CD4-positive, alpha-beta T cell treated with Interleukin-4 for 4 hours (primary cell): Measurements from ENCODE around the gene RPS8.
"Not testable (repeated sequence)": the region's sequence is repeated elsewhere in the genome, so short reads cannot be mapped to it uniquely, and the experiment has no call there.

Experiments used
- DNase-seq: peaks from one replicate; pipeline ENCODE4 v3.0.0-alpha.2; 2020

RPS8 gene

GRCh38 chr1:44820328-44821239 is 45.2 kb downstream of the RPS8 start:
- no peak for DNase-seq

- no peak for DNase-seq
Observed at GRCh38 chr1:44821240-44821715, 45.9 kb downstream of the RPS8 start.

DNA sequence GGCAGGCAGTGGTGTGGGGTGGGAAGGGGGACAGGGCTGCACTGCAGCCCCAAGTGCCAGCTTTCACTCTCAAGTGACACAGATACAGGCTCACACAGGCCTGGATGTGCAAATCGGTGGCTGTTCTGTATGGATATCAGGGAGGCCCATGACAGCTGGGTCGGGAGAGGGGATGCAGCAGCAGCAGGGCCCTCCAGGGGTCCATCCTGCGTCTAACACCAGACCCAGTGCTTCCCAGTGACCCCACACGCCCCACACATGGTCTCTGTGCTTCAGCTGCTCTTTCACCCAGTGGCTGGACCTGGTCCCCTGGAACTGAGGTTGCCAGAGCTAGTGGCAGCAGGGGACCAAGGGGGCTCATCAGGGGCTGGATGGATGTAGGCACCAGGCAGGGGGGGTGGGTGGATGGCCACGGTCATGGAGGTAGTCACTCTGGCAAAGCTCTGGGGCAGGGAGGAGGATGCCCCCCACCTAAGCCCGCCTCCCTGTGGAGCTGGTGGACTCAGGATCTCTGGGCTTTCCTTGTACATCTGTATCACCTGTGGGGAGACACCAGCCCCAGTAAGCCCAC is 46.9 kb downstream of the RPS8 start:
- DNase-seq = no peak

- no peak for DNase-seq
Observed at GRCh38 chr1:44822981-44823451, 47.7 kb downstream of the RPS8 start.

DNA sequence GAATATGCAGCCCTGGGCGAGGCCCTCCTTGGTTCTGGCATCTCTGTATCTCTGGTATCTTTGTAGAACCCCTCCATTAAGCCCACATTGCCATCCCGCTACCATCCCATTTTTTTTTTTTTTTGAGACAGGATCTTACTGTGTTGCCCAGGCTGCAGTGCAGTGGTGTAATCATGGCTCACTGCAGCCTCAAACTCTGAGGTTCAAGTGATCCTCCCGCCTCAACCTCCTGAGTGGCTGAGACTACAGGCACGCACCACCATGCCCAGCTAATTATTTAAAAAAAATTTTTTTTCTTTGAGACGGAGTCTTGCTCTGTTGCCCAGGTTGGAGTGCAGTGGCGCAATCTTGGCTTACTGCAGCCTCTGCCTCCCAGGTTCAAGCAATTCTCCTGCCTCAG is 49.1 kb downstream of the RPS8 start:
- not testable (repeated sequence) for DNase-seq

- DNase-seq = no peak
Observed at GRCh38 chr1:44826375-44827196, 51.2 kb downstream of the RPS8 start.

DNA sequence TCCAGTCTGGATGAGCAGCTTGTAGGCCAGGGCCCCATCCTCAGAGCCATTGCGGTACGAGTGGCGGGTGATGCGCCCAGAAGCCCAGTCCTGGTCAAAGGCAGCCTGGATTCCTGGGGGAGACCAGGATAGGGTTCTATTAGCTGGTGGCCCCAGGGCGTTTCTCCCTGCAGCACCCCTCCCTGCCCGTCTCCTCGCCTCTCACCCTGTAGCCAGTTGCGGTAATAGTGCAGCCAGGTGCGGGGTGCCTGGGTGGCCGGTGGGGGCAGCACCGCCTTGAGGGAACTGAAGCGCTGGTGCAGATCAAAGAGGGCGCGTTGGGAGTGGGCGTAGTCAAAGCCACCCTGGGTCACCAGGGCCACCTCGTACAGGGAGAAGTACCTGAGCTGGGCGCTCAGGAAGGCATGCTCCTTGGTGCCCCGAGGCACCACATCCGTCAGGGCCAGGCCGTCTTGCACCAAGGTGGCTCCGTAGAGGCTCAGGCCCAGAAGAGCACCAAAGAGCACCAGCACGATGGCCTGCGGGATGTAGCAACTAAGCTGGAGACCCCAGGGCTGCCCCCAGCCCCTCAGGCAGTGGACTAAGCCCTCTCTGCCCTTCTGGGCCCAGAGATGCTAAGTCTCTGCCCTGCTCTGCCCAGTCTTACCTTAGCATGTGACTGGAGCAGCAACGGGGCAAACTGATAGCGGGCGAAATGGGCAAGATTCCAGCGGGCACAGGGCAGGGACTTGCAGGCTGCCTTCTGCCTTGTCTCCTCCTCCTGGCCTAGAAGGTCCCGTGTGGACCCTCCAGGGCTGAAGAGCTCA is 52.1 kb downstream of the RPS8 start:
- no peak for DNase-seq

GRCh38 chr1:44828003-44828651 is 52.8 kb downstream of the RPS8 start:
- no peak for DNase-seq
